PC-9 (cell line): Measurements from ENCODE around the gene FYN.

Experiments
- CTCF ChIP-seq: fragments of 200-600 bp; sonication (generic); conservative IDR thresholded peaks from 2 replicates; pipeline ENCODE4 v1.6.1; 2017; ENCODE audit warnings: mixed run types, antibody characterized with exemption, mild to moderate bottlenecking, moderate library complexity
- EZH2 ChIP-seq: fragments of 200-600 bp; sonication (generic); IDR thresholded peaks from 2 replicates; pipeline ENCODE4 v1.8.0; 2017; ENCODE audit warnings: antibody characterized with exemption, low read depth

GRCh38 chr6:111835807-111836206 lies 37.4 kb downstream of the FYN start:
- TF ChIP-seq CTCF = no peak
- TF ChIP-seq EZH2 = no peak
